Nephron (organoid): ENCODE measurements around the gene NTSR1.

ENCODE experiments used
- H3K27ac Mint-ChIP-seq, 3 experiments: 2 replicates each; pipeline ENCODE4 v1.8.0; 2020; ENCODE audit warnings: mixed read lengths in 3 of 3, mild to moderate bottlenecking in 2 of 3, moderate library complexity in 1 of 3
- H3K27me3 Mint-ChIP-seq: 2 replicates; pipeline ENCODE4 v1.8.0; 2021; ENCODE audit warnings: low read depth, mild to moderate bottlenecking, moderate library complexity, mixed read lengths
- H3K36me3 Mint-ChIP-seq: 2 replicates; pipeline ENCODE4 v1.8.0; 2020; ENCODE audit warnings: low read depth, mixed read lengths
- H3K4me1 Mint-ChIP-seq: 2 replicates; pipeline ENCODE4 v1.8.0; 2020; ENCODE audit warnings: mixed read lengths
- H3K4me3 Mint-ChIP-seq, 3 experiments: 2 replicates each; pipeline ENCODE4 v1.8.0; 2020; ENCODE audit warnings: mild to moderate bottlenecking in 3 of 3, mixed read lengths in 3 of 3, moderate library complexity in 2 of 3
- H3K9me3 Mint-ChIP-seq: 2 replicates; pipeline ENCODE4 v1.8.0; 2020; ENCODE audit warnings: mixed read lengths
- CTCF ChIP-seq, 3 experiments: fragments of 200-600 bp; sonication (generic); IDR thresholded peaks; one replicate each; pipeline ENCODE4 v1.5.0; 2021; ENCODE audit warnings: antibody characterized with exemption in 3 of 3; ENCODE audit not compliant: unreplicated experiment in 3 of 3

The NTSR1 gene

GRCh38 chr20:62666736-62667529 is 41.7 kb upstream of the NTSR1 start:
- Mint-ChIP-seq H3K27ac (peak overlapping the region in 1 of 3 experiments; percentile 6), H3K4me1 (peaks cover 33% of the 10 kb centered on the region), H3K36me3 (no peaks in the 10 kb centered on the region), H3K4me3 (no peak overlapping the region), H3K27me3 (peaks cover 39% of the 10 kb centered on the region), H3K9me3 (no peaks in the 10 kb centered on the region)
- TF ChIP-seq CTCF (IDR thresholded peaks at IDR 0.05; ENCODE audit: unreplicated experiment in 3 of 3), result no peak

- Mint-ChIP-seq H3K27me3 (peaks cover 39% of the 10 kb centered on the region), H3K4me3 (no peak overlapping the region), H3K9me3 (no peaks in the 10 kb centered on the region), H3K36me3 (no peaks in the 10 kb centered on the region), H3K4me1 (peaks cover 33% of the 10 kb centered on the region), H3K27ac (peak overlapping the region; percentile 21 to 66 (median 56))
- TF ChIP-seq CTCF (IDR thresholded peaks at IDR 0.05; ENCODE audit: unreplicated experiment in 3 of 3), result no peak
Observed at GRCh38 chr20:62667530-62668440, 40.9 kb upstream of the NTSR1 start.

GRCh38 chr20:62668441-62669027 is 40.1 kb upstream of the NTSR1 start:
- peak; percentile 82 to 86 (median 82) for TF ChIP-seq CTCF (IDR thresholded peaks at IDR 0.05; ENCODE audit: unreplicated experiment in 3 of 3)
- peaks cover 27% of the 10 kb centered on the region for H3K4me1 Mint-ChIP-seq
- H3K9me3 Mint-ChIP-seq, result no peaks in the 10 kb centered on the region
- no peaks in the 10 kb centered on the region for H3K36me3 Mint-ChIP-seq
- H3K27ac Mint-ChIP-seq, result peak overlapping the region; percentile 21 to 66 (median 56)
- H3K27me3 Mint-ChIP-seq, result peaks cover 36% of the 10 kb centered on the region
- H3K4me3 Mint-ChIP-seq, result no peak overlapping the region

GRCh38 chr20:62669249-62669648 is 39.4 kb upstream of the NTSR1 start:
- no peak for TF ChIP-seq CTCF (IDR thresholded peaks at IDR 0.05; ENCODE audit: unreplicated experiment in 3 of 3)
- H3K27me3 Mint-ChIP-seq, result peaks cover 41% of the 10 kb centered on the region
- no peak overlapping the region for H3K27ac Mint-ChIP-seq
- H3K9me3 Mint-ChIP-seq, result no peaks in the 10 kb centered on the region
- no peaks in the 10 kb centered on the region for H3K36me3 Mint-ChIP-seq
- H3K4me1 Mint-ChIP-seq, result peaks cover 25% of the 10 kb centered on the region
- H3K4me3 Mint-ChIP-seq, result no peak overlapping the region

GRCh38 chr20:62670156-62670555 is 38.5 kb upstream of the NTSR1 start:
- no peak overlapping the region for H3K27ac Mint-ChIP-seq
- H3K4me3 Mint-ChIP-seq, result no peak overlapping the region
- H3K9me3 Mint-ChIP-seq, result no peaks in the 10 kb centered on the region
- H3K36me3 Mint-ChIP-seq, result no peaks in the 10 kb centered on the region
- peaks cover 40% of the 10 kb centered on the region for H3K27me3 Mint-ChIP-seq
- peaks cover 25% of the 10 kb centered on the region for H3K4me1 Mint-ChIP-seq
- no peak for TF ChIP-seq CTCF (IDR thresholded peaks at IDR 0.05; ENCODE audit: unreplicated experiment in 3 of 3)
